ENCODE data around the gene CGGBP1. TPM values are rescaled to one million over a fixed set of nuclear protein-coding genes. Genes with fewer than 3 reads are reported as not detected.

CGGBP1 gene
- polyA plus RNA-seq, 2 of the 4 experiments (the other 2 are of a cell fraction): 43.8 to 136 TPM

DNA sequence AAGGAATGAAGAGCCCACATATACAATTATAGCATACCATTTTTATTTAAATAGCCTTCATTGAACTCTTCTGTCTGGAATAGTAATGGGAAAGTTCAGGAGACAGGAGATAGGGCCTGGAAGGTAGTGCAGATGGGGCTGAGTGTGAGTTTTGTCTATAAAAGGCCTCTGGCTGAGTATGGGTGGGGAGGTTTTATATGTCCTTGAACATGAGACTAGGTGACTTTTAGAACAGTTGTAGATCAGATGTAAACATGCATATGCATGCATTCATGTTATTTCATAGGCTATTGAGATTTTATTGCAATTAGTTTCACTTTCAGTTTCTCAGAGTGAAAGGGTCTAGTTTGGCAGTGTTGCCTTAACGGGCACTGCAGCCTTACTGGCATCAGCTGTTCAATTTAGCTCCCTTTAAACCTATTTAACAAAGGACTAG, 27.1 kb downstream of the CGGBP1 start (continued):
- TF ChIP-seq, protein P1, sequence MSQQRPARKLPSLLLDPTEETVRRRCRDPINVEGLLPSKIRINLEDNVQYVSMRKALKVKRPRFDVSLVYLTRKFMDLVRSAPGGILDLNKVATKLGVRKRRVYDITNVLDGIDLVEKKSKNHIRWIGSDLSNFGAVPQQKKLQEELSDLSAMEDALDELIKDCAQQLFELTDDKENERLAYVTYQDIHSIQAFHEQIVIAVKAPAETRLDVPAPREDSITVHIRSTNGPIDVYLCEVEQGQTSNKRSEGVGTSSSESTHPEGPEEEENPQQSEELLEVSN (IDR thresholded peaks at IDR 0.05; ENCODE audit: borderline replicate concordance, low read depth): no peak
- TF ChIP-seq HOXB13 (CRISPR knock-in tag; IDR thresholded peaks at IDR 0.05; ENCODE audit: low read depth) (no peak), RFX5 (IDR thresholded peaks at IDR 0.05) (no peak), ZC3H11A (IDR thresholded peaks at IDR 0.05) (no peak)

DNA sequence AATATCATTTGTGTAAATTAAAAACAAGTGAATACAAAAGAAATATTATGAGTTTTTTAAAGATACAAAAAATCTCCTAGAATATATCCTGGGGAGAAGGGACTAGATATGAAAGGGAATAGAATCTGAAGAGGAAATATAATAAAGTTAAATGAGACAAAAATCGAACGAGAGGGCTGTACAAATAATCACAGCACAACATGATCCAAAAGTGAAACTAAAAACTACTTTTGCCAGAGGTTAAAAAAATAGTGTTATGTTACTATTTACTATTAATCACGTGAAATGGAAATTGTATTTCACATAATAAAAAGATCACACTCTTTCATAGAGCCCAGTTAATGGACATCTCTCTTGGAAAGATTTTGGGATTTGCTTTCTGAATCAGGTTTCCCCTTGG, 28.6 kb downstream of the CGGBP1 start:
- POLR2A ChIA-PET: no interaction called here

DNA sequence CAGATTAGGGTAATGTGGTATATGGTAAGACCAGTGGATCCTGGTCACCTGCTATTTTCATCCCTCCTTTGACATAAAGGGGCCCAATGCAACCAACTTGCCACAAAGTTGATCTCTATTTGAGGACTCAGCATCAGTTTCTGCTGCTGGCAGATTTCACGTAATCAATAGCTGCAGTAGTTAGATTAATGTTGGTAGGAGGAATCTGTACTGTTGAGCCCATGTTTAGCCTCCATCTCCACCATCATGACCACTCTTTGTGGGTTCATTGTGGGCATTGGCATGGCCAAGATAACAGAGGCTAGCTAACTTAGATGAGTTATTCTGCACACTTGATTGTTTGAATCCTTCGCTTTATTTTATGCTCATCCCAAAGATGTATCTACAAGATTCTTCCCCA, 29.9 kb downstream of the CGGBP1 start:
- no peak overlapping the region for H3K4me3 ChIP-seq
- no peaks in the 10 kb centered on the region for H3K9me3 ChIP-seq
- POLR2A ChIA-PET: no interaction called here
- 93% methylated on average over 2 of the region's 2 CpGs for WGBS (ENCODE audit: missing lambda C conversion rate)
- H3K27ac ChIP-seq: no peak overlapping the region
- DNase-seq (ENCODE audit: low read depth in 1 of 2, low spot score in 1 of 2) (no peak), ATAC-seq (no peak), FAIRE-seq (no peak)
- no peak overlapping the region for H3K4me2 ChIP-seq
- CTCF ChIA-PET: interaction anchor here (1.0 to 1.9 kb wide), 3 partner anchors 11 to 18 kb away, joined by 3 to 5 read pairs (median 4); no protein-coding TSS in a partner anchor
- TF ChIP-seq, protein P2, sequence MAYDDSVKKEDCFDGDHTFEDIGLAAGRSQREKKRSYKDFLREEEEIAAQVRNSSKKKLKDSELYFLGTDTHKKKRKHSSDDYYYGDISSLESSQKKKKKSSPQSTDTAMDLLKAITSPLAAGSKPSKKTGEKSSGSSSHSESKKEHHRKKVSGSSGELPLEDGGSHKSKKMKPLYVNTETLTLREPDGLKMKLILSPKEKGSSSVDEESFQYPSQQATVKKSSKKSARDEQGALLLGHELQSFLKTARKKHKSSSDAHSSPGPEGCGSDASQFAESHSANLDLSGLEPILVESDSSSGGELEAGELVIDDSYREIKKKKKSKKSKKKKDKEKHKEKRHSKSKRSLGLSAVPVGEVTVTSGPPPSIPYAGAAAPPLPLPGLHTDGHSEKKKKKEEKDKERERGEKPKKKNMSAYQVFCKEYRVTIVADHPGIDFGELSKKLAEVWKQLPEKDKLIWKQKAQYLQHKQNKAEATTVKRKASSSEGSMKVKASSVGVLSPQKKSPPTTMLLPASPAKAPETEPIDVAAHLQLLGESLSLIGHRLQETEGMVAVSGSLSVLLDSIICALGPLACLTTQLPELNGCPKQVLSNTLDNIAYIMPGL (CRISPR knock-in tag; IDR thresholded peaks at IDR 0.05; ENCODE audit: borderline replicate concordance): no peak
- H3K4me1 ChIP-seq: peaks cover 6% of the 10 kb centered on the region; the same call in 2 of the 3 replicates

More for the DNA sequence above, 28.6 kb downstream of the CGGBP1 start:
- Histone ChIP-seq H3K27ac (no peak overlapping the region), H3K4me2 (peak overlapping the region; percentile 41), H3K9me3 (no peaks in the 10 kb centered on the region), H3K4me1 (peaks cover 6% of the 10 kb centered on the region; the same call in 2 of the 3 replicates), H3K4me3 (no peak overlapping the region)
- WGBS (ENCODE audit: missing lambda C conversion rate): 61% methylated on average over 3 of the region's 3 CpGs
- CTCF ChIA-PET: interaction anchor here (1.4 kb wide), 1 partner anchor 13 kb away, joined by 4 read pairs; no protein-coding TSS in a partner anchor
- no peak for ATAC-seq
- no peak for FAIRE-seq
- no peak for TF ChIP-seq CHD2 (IDR thresholded peaks at IDR 0.05; ENCODE audit: low read length, partially characterized antibody)
- no peak for TF ChIP-seq TP53 (CRISPR knock-in tag; IDR thresholded peaks at IDR 0.05)
- TF ChIP-seq, protein P1 (IDR thresholded peaks at IDR 0.05; ENCODE audit: borderline replicate concordance, low read depth): no peak
- TF ChIP-seq RCOR1 (IDR thresholded peaks at IDR 0.05; ENCODE audit: low read depth, low read length): no peak
- TF ChIP-seq NR3C1 (IDR thresholded peaks at IDR 0.05): no peak
- TF ChIP-seq, protein P3, sequence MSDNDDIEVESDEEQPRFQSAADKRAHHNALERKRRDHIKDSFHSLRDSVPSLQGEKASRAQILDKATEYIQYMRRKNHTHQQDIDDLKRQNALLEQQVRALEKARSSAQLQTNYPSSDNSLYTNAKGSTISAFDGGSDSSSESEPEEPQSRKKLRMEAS (IDR thresholded peaks at IDR 0.05): no peak
- TF ChIP-seq ZSCAN20 (CRISPR knock-in tag; IDR thresholded peaks at IDR 0.05): no peak
- no peak for TF ChIP-seq RAD21 (conservative IDR thresholded peaks at IDR 0.05 in 1 of 2, IDR thresholded peaks at IDR 0.05 in 1 of 2)
- no peak for TF ChIP-seq GATA3 (IDR thresholded peaks at IDR 0.05; ENCODE audit: borderline replicate concordance)
- no peak for TF ChIP-seq POLR2AphosphoS2 (conservative IDR thresholded peaks at IDR 0.05; ENCODE audit: low read length)
- TF ChIP-seq, protein P4, sequence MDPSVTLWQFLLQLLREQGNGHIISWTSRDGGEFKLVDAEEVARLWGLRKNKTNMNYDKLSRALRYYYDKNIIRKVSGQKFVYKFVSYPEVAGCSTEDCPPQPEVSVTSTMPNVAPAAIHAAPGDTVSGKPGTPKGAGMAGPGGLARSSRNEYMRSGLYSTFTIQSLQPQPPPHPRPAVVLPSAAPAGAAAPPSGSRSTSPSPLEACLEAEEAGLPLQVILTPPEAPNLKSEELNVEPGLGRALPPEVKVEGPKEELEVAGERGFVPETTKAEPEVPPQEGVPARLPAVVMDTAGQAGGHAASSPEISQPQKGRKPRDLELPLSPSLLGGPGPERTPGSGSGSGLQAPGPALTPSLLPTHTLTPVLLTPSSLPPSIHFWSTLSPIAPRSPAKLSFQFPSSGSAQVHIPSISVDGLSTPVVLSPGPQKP (IDR thresholded peaks at IDR 0.05; ENCODE audit: low read depth, low read length): no peak
- no peak for TF ChIP-seq ESRRA (IDR thresholded peaks at IDR 0.05; ENCODE audit: borderline replicate concordance, low read length)
- no peak for TF ChIP-seq HOXB5 (CRISPR knock-in tag; IDR thresholded peaks at IDR 0.05)
- no peak for TF ChIP-seq PHF8 (IDR thresholded peaks at IDR 0.05; ENCODE audit: borderline replicate concordance, low read depth)
- DNase-seq (ENCODE audit: low read depth in 1 of 2, low spot score in 1 of 2): no peak

All from A549 (cell line).